NCI-H146 treated with DMSO at 0.1 percent for 48 hours (cell line): ENCODE data around the gene KRT35.
"Not testable (repeated sequence)": the region's sequence is repeated elsewhere in the genome, so short reads cannot be mapped to it uniquely, and the experiment has no call there.

ENCODE experiments used
- DNase-seq: peaks from one replicate; lab custom pipeline; 2025; ENCODE audit not compliant: unreplicated experiment; lab: John Stamatoyannopoulos, UW

The KRT35 gene

DNA sequence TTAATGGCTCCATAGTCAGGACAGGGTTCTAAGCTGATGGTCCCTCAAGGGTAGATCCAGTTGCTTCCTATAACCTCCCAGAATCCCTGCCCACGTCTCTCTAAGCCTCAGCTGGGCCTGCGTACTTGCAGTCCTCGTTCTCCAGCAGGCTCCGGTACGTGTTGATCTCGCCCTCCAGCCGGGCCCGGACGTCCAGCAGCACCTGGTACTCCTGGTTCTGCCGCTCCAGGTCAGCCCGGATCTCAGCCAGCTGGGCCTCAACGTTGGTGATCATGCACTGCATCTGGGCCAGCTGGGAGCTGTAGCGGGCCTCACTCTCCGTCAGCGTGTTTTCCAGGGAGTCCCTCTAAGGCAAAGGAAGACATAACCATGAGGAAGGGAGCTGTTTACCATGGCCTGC lies 18.2 kb downstream of the KRT35 start:
- DNase-seq = no peak

DNA sequence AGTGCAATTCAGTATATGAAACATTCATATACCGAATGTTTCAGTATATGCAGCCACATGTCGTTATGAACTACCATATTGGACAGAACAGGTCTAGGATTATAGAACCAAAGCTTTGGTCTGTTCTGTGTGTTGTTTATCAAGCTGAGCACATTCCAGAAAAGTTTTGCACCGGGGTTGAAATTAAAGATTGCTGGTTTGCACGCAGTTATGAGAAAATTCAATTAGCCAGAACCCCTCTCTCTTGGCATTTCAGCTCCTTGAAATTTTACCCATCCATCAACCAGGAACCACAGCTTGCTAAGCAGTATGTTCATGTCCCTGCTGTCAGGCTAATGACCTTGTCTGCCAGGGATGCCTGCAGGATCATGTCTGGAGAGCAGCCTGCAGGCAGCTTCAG lies 23.3 kb downstream of the KRT35 start:
- no peak for DNase-seq

DNA sequence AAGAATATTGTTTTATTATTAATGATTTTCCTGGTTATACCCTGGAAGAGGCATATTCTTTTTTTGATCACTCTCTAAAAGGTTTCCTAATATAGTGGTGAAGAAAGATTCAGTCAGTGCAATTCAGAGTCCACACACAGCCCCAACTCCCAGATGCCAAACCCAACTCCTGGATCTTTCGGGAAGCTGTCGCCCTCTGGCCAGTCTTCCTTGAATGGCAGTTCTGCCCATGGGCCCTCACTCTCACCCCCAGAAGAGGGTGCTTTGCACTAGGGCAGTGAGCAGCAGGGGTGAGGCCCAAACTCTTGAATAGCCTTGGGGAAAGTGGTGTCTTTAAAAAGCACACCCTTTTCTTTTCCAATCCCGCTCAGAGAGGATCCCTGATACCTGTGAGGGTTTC lies 24.7 kb downstream of the KRT35 start:
- no peak for DNase-seq

DNA sequence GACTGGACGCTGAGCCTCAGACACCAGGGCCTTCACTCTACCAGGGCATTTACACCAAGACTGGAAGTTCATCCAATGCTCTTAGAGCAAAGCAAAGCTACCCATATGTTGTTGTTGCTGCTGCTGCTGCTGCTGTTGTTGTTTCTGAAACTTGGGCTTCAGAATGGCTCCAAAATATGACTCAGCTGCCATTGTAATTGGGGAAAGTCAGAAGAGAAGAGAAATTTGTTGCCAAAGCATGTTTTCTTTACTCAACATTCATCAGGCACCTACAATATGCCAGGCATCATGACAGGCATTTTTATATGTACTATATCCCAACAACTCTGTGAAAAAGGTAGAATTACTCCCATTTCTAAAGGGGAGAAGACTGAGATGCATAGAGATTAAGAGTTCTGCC lies 25.7 kb downstream of the KRT35 start:
- DNase-seq = no peak

DNA sequence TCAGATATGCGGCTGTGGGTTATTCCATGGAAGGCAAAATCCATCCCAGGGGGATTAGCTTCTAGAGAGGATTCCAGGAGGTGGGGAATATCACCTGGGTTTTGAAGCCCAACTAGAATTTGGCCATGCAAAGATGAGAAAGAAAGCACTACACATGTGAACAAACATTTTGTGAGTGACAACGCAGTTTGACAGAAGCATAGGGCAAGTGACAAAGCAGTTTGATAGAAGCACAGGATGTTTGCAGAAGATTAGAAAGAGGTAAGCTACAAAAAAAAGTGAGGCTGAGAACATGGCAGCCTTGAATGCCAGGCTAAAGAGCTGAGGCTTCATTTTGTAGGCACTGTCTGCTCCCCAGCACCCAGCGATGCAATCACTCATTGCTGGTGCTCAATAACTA lies 27.9 kb downstream of the KRT35 start:
- DNase-seq = no peak

DNA sequence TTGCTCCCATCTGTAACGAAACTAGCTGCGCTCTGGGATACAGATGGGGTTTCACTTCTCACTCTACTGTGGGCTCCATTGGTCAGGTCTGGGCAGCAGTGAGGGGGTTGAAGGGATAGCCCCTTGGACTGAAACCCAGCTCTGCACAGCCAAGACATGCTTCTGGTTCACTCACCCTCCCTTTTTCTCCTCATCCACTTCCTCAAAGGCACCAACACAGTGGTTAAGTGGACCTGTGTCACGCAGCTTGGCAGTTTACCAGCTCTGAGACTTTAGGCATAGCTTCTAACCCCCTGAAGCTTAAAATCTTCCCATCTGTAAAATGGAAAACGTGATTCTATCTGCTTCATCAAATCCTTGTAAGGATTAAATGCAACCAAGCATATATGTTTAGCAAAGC lies 28.7 kb downstream of the KRT35 start:
- DNase-seq = no peak

DNA sequence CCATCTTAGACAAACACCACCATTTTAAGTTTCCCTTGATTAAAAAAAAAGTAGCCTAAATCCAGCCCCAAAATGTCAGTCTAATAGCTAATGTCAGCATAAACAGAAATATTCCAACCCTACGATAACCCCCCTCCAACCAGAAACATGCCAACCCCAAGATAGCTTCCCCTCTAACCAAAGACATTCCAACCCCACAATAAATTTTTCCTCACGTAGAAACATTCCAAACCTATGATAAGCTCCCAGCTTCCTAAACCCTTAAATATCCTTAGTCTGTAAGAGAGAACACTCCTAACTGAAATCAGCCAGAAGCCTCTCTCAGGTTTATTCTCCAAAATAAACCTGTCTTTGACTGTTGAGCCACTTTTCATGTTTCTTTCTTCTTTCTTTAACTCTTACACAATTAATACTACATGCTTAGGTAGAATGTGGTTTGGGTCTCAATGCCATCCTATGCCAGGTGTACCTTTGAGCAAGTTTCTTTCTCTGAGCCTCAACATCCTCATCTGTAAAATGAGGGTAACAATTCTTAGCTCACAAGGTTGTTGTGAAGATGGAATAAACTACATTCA lies 29.7 kb downstream of the KRT35 start:
- DNase-seq = no peak

DNA sequence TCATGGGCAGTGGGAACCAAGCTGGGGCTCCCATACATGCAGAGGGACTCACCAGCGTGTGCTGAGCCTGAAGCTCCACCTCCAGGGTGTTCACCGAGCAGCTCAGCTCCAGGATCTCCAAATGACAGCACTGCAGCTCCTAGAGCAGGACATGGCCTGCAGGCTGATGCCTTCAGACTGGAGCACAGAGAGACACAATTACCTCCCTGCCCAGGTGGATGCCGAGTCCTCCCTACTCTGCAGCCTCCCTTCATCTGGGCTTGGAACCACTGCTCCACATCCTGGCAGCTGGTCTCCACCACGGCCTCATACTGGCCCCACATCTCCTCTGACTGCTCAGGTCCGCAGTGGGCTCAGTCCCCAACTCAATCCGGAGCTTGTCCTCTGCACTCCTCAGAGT lies 31.9 kb downstream of the KRT35 start:
- no peak for DNase-seq

DNA sequence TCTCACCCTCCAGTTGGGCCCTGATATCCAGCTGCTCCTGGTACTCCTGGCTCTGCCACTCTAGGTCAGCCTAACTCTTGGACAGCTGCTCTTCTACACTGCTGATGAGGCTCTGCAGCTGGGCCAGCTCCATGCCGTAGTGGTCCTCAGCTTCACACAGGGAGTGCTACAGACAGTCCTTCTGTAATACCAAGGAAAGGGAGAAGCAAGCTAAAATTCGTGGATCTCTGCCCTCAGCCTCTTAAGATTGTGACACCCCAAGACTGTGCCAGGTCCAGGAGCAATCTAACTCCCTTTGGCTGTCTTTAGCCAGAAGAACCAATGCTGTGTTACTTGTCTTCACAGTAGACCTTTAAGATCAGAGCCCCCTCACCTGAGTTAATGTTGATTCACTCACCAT lies 32.4 kb downstream of the KRT35 start:
- DNase-seq = no peak

DNA sequence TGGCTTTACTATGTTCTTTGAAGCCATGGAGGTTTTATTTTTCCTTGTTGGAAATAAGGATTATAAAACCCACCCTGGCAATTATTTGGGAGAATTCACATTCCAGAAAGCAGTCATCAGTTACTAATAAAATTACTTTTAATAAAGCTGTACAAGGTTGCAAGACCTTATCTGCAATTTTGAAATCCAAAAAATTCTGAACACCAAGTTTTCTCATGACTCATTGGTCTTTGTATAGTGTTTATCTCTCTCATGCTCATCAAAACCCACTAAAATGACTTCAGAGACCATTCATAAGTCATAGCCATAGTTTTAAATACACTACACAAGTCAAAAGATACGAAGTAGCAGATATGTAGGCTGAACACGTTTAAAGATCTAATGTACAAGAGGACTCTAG lies 34.1 kb downstream of the KRT35 start:
- no peak for DNase-seq

DNA sequence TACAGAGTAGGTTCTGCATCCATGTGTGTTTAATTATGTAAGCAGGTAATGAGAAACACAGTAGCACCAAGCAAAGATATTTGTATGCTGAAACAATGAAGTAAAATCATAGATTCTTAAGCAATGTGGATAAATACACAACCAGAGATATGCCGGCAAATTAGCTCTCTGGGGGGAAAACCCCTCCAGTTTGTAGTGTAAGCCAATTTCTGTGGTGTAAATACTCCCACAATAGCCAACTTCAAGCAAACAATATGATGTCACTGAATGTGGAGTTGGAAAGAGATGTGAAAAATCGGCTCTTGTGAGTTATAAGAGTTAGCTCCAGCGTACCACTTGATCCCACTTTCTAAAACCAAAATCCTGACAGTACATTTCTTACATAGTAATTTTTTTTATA lies 36.3 kb downstream of the KRT35 start:
- DNase-seq = no peak

DNA sequence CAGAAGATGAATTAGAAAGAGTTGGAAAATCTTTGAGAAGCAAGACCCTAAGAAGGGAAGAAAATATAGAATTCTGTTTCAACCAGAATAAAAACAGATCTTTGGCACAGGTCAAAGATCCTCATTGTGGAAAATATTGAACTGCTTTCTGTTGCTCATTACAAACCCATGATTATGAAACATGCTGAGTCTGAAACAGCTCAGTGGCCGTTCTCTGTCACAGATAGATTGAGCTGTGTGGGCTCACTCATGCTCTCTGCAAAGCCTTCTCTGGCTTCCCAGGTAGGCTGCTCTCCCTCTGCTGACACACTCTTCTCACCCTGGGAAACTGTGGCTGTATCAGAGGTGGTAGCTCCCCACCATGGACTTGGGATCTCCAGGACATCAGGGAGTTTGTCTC lies 36.8 kb downstream of the KRT35 start:
- no peak for DNase-seq

DNA sequence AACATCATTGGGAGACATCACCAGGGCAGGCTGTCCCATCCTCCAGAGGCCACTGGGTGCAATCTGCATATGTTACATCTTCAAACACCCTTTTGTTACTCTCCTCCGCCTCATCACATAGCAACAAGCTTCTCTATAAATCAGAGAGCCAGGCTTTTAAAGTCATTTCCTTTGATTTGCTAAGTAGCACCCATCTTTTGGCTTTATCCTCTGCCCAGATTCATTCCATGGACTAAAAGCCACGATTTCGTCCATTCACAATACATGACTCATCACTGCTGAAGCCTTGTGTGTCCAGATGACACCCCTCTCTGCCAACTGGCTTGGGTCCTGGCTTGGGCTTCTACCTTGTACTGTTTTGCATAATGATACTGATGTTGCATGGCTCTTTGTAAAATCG lies 38.2 kb downstream of the KRT35 start:
- no peak for DNase-seq

DNA sequence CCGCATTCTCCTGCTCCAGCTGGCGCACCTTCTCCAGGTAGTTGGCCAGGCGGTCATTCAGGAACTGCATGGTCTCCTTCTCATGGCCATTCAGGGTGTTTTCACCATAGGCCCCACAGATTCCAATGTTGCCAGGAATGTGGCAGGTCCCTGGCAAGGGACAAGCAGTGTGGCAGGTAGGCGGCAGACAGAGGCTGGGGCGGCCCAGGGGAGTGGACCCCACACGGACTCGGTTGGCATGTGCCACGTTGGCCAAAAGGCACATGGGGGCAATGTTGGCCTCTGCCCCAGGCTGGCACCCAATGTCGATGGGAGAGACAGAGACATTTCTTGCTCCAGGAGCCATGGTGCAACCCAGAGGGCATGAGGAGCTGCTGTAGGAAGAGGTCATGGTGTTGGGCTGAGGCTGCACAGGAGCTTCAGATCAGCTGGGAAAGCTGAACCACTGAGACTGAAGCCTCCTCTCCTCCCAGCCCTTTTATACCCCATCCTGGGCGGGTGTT lies 40.4 kb downstream of the KRT35 start, which contains the start of gene KRT38:
TSS of gene KRT38 (minus strand) at position 453 of the 503 bp plus-strand sequence. CDS start at position 391, 62 bp downstream.
- DNase-seq = no peak

DNA sequence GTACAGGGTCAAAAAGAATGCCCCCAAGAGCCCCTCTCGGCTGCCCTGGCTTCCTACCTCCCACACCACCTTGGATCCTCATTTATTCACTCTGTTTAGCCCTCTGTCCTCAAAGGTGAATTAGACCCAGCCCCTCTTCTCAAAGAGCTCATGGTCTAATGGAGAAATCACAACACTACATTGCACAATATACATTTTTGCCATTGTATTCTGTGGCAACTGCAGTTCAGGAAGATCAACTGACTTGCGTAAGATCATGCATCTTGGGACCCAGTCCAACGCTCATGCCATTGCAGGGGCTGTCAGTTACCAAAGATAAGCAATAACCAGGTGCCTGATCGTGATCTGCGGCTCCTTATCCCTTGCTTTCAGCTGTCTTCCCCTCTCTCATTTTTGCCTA lies 41.6 kb downstream of the KRT35 start:
- DNase-seq = no peak

DNA sequence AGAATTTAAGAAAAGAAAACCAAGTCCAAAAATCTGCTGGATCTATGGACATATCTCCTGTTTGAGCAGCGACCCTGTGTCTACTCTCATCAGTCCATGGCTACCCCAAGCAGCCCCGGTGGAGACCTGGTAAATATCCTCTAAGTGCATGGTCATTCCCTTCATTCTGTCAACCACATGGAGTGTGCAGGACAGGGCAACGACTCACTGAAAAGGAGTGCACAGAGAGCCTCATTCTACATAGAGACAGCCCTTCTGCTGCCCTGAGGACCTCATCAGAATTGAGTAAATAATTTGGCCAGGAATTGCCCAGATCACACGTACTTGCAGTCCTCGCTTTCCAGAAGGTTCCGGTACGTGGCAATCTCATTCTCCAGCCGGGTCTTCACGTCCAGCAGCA lies 43.2 kb downstream of the KRT35 start:
- DNase-seq = no peak

DNA sequence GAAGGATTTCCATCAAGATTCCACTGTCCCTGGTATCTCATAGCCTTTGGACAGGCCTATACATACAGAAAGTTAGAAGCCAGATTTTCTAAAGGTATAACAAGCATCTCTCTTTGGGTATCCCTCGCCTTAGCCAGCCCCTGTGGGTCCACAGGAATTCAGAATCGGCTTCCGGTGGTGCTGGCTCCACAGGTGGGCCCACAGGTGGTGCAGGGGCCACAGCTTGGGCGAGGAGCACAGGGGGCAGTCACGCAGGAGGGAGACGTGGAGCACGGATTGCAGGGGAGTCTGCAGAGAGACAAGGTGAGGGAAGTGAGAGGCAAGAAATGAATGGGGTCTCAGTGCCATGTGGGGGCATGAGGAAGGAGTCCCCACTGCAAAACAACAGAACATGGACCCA lies 43.7 kb downstream of the KRT35 start:
- DNase-seq = no peak

DNA sequence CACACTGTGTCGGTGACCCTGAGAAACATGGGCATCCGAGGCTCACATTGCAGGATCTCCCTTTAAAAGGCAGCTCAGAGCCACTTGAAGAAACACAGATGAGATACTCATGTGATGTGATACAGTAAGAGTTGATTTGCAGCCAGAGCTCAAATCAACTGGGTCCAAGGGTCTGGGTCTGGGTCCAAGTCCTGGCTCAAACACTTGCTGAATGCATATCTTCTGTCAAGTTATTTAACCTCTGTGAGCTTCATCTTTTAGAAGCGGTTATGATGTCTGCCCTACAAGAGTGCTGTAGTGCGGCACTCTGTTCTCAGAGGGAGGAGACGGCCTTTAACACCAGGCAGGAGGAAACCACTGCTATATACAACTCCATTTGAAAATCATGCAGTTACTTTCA lies 46.5 kb downstream of the KRT35 start:
- no peak for DNase-seq

DNA sequence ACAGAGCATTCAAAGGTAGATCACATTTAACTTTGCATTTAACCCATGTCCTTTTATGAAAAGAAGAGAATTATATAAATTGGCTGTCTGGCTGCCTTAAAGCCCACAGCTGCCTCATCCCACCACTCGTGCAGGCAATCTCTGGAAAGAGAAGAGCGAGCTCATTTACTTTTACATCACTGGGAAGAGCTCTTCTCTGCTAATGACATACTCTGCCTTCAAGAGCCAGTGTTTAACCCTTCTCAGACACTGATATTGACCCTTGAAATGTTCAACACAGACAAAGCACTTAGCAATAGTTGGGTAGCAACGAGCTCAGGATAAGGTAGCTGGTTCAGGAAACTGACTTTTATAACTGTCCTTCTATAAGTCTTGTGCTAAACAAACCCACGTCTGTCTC lies 46.9 kb downstream of the KRT35 start:
- DNase-seq = no peak

DNA sequence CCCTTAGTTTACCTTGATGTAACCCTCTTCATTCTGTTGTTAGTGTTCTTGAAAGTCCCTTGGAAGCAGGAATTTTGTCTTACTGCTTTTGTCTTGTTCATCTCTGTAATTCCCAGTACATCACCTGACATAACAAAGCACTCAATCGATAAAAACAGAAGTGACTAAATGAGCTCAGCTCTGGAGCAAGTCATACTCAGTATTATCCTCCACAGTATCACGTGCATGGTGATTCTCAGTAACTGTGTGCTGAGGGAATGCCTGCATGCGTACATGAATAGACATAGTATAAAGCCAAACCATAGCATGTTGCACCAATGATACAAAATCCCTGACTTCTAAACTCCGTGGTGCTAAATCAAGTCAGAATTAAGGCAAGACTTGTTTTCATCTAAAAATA lies 47.4 kb downstream of the KRT35 start:
- DNase-seq = no peak

DNA sequence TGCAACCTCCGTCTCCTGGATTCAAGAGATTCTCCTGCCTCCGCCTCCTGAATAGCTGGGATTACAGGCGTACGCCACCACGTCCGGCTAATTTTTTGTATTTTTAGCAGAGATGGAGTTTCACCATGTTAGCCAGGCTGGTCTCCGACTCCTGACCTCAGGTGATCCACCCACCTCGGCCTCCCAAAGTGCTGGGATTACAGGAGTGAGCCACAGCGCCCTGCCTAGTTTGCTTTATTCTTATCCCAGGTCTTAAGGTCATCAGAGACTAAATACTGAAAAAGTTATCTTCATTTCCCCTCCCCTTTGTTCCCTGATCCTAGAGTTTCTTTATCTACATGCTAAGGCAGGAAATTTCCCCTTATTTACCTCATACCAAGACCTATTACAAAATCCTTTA lies 50.6 kb downstream of the KRT35 start:
- DNase-seq = not testable (repeated sequence)

DNA sequence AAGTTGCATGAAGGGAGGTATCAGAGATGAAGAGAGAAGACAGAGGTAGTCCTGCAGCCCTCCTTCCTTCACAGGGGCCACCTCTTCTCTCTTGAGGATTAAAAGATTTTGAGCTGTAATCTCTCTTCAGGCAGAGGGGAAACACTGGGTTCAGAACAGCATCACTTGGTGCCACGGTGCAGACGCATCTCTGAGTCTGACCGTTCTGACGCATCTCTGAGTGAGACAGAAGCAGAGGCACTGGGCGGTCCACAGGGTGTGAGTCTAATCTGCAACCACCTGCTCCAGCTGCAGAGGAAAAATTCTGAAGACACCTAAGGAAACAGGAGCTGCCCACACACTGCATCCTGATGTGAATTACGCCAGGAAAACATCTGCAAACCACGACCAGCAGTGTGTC lies 51.3 kb downstream of the KRT35 start:
- DNase-seq = no peak

DNA sequence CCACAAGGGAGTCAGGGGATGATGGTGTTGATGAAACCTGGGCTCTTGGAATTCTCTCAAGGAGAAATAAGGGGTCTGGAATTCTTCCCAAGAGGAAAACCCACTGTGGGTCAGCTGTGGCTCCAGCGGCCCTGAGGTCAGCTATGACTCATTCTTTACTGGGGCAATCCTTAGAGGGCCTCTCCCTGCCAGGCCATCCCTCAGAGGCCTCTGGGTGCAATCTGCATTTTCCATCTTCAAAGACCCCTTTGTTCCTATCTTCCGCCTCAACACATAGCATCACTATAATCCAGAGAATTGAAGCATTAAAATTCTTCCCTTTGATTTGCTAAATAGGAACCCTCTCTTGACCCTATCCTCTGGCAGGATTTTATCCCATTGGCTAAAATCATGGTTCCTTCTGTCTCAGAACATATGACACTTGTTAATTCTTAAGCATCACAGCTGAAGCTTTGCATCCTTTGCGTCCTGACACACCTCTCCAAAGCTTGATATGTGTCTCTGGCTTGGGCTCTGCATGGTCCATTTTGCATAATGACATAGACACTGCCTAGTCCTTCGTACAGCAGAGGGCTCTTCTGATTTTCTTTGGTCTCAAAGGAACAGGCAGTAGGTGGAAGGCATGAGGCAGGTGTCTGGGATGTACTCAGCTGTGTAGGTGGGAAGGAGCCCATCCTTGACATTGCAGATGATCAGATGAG lies 52.2 kb downstream of the KRT35 start:
- DNase-seq = no peak
